Upper lobe of left lung (tissue), 6 donors: ENCODE measurements around the gene PARP14. TPM values are rescaled to one million over a fixed set of nuclear protein-coding genes. Genes with fewer than 3 reads are reported as not detected.
"Not testable (repeated sequence)": the region's sequence is repeated elsewhere in the genome, so short reads cannot be mapped to it uniquely, and the experiment has no call there.

Experiments used
- ATAC-seq, 2 donors: fragments of 200-7000 bp; cut with Tn5 transposase; one replicate each; pipeline ENCODE4 v1.9.1; 2022; ENCODE audit warnings: mild to moderate bottlenecking in 2 of 2, moderate library complexity in 2 of 2; ENCODE audit not compliant: low FRiP score in 2 of 2
- DNase-seq, 2 donors: peaks; one replicate each; pipeline ENCODE4 v3.0.0-alpha.2; 2019 to 2020
- H3K27ac ChIP-seq, 4 donors: fragments of 200-600 bp; sonication (generic); one replicate each; pipeline ENCODE4 v1.5.1; 2016 to 2019
- H3K27me3 ChIP-seq, 4 donors: fragments of 200-600 bp; sonication (generic); one replicate each; pipeline ENCODE4 v1.5.1; 2017 to 2019
- H3K36me3 ChIP-seq, 4 donors: fragments of 200-600 bp; sonication (generic); one replicate each; pipeline ENCODE4 v1.5.1; 2016 to 2019
- H3K4me1 ChIP-seq, 4 donors: fragments of 200-600 bp; sonication (generic); one replicate each; pipeline ENCODE4 v1.5.1; 2018 to 2019
- H3K4me3 ChIP-seq, 4 donors: fragments of 200-600 bp; sonication (generic); one replicate each; pipeline ENCODE4 v1.5.1; 2017 to 2019; ENCODE audit warnings: mild to moderate bottlenecking in 2 of 4, moderate library complexity in 1 of 4
- H3K9me3 ChIP-seq, 4 donors: fragments of 200-600 bp; sonication (generic); one replicate each; pipeline ENCODE4 v1.5.1; 2018 to 2019
- CTCF ChIP-seq, 6 experiments: fragments of 450-650 bp in 4 of 6; fragments of 200-600 bp in 2 of 6; sonication (generic) in 2 of 6; IDR thresholded peaks; one replicate each; pipeline ENCODE4 v1.5.1; 2016 to 2019; ENCODE audit warnings: antibody characterized with exemption in 6 of 6
- EP300 ChIP-seq, 4 donors: sonication (generic); formaldehyde crosslinking; IDR thresholded peaks; one replicate each; pipeline ENCODE4 v1.5.1; 2017; ENCODE audit warnings: antibody characterized with exemption in 4 of 4, control low read depth in 2 of 4
- POLR2A ChIP-seq, 4 donors: fragments of 450-650 bp; IDR thresholded peaks; one replicate each; pipeline ENCODE4 v1.5.1; 2016 to 2017; ENCODE audit warnings: antibody characterized with exemption in 4 of 4, mild to moderate bottlenecking in 2 of 4
- POLR2AphosphoS5 ChIP-seq, 2 donors: sonication (generic); formaldehyde crosslinking; IDR thresholded peaks; one replicate each; pipeline ENCODE4 v1.5.1; 2017; ENCODE audit warnings: antibody characterized with exemption in 2 of 2
- WGBS, 2 donors: methylation state at CpG; one replicate each; pipeline ENCODE4 v1.1.5; 2017 to 2018; 5-methylcytosine and 5-hydroxymethylcytosine counted together
- total RNA-seq, 6 donors: library from RNA; depleted of rRNA in 4 of 6; stranded (reverse); fragments of >200 nt in 4 of 6; gene quantifications; one replicate each; pipeline versions ENCODE4 v1.1.0 to v1.2.1, GENCODE V29; 2016 to 2021
- donor health status: DM: no; HTN: no; CAD: no; lungs with moderate emphysema.
- donor health status: DM: no; HTN: yes; CAD: no; lungs with severe emphysema.

Gene PARP14
- total RNA-seq, 6 donors from 2014 or later: 99.3 to 376 (median 182) TPM

GRCh38 chr3:122742234-122742633 is 61.6 kb downstream of the PARP14 start:
- no peak for TF ChIP-seq EP300 (IDR thresholded peaks at IDR 0.05)
- no peak for TF ChIP-seq POLR2AphosphoS5 (IDR thresholded peaks at IDR 0.05)
- TF ChIP-seq CTCF (IDR thresholded peaks at IDR 0.05): no peak
- TF ChIP-seq POLR2A (IDR thresholded peaks at IDR 0.05): no peak
- ATAC-seq (no peak), DNase-seq (no peak)
- H3K27ac ChIP-seq: no peak overlapping the region
- no peaks in the 10 kb centered on the region for H3K27me3 ChIP-seq
- H3K9me3 ChIP-seq: no peaks in the 10 kb centered on the region
- H3K4me3 ChIP-seq: no peak overlapping the region
- H3K4me1 ChIP-seq: no peaks in the 10 kb centered on the region
- peaks cover 0 to 27% (median 0%) of the 10 kb centered on the region in 4 donors for H3K36me3 ChIP-seq

- Histone ChIP-seq H3K4me3 (no peak overlapping the region), H3K9me3 (no peaks in the 10 kb centered on the region), H3K27me3 (no peaks in the 10 kb centered on the region), H3K36me3 (peaks cover 0 to 30% (median 0%) of the 10 kb centered on the region in 4 donors), H3K27ac (no peak overlapping the region), H3K4me1 (no peaks in the 10 kb centered on the region)
- no peak for DNase-seq
- WGBS, 2 donors: 87 to 95% methylated on average over 4 of the region's 4 CpGs
- TF ChIP-seq POLR2A (IDR thresholded peaks at IDR 0.05): no peak
- no peak for TF ChIP-seq POLR2AphosphoS5 (IDR thresholded peaks at IDR 0.05)
- no peak for TF ChIP-seq CTCF (IDR thresholded peaks at IDR 0.05)
- TF ChIP-seq EP300 (IDR thresholded peaks at IDR 0.05): no peak
- ATAC-seq: no peak
Observed at GRCh38 chr3:122743581-122744120, 63.0 kb downstream of the PARP14 start.

- no peak overlapping the region for H3K27ac ChIP-seq
- ATAC-seq (no peak), DNase-seq (no peak)
- no peaks in the 10 kb centered on the region for H3K4me1 ChIP-seq
- no peaks in the 10 kb centered on the region for H3K9me3 ChIP-seq
- peaks cover 0 to 14% (median 0%) of the 10 kb centered on the region in 4 donors for H3K36me3 ChIP-seq
- no peaks in the 10 kb centered on the region for H3K27me3 ChIP-seq
- 89 to 93% methylated on average over 4 of the region's 4 CpGs for WGBS, 2 donors
- TF ChIP-seq EP300 (IDR thresholded peaks at IDR 0.05) (no peak), CTCF (IDR thresholded peaks at IDR 0.05) (no peak), POLR2AphosphoS5 (IDR thresholded peaks at IDR 0.05) (no peak), POLR2A (IDR thresholded peaks at IDR 0.05) (no peak)
- no peak overlapping the region for H3K4me3 ChIP-seq
Observed at GRCh38 chr3:122745369-122746021, 64.9 kb downstream of the PARP14 start.

- not testable (repeated sequence) for H3K9me3 ChIP-seq, H3K27me3 ChIP-seq, H3K4me3 ChIP-seq, ATAC-seq, H3K4me1 ChIP-seq, H3K27ac ChIP-seq
- H3K36me3 ChIP-seq: peaks cover 0 to 21% (median 5%) of the 10 kb centered on the region in 4 donors
- 95 to 97% methylated on average over 8 to 10 of the region's 35 CpGs for WGBS, 2 donors
- peak in 1 of 2 donors; percentile 59 for DNase-seq
Observed at GRCh38 chr3:122747295-122747694, 66.7 kb downstream of the PARP14 start.

GRCh38 chr3:122748347-122748746 is 67.7 kb downstream of the PARP14 start:
- TF ChIP-seq POLR2AphosphoS5 (IDR thresholded peaks at IDR 0.05): no peak
- no peak for TF ChIP-seq POLR2A (IDR thresholded peaks at IDR 0.05)
- TF ChIP-seq EP300 (IDR thresholded peaks at IDR 0.05): no peak
- DNase-seq (no peak), ATAC-seq (no peak)
- Histone ChIP-seq H3K27ac (no peak overlapping the region), H3K4me1 (no peaks in the 10 kb centered on the region), H3K4me3 (no peak overlapping the region), H3K9me3 (no peaks in the 10 kb centered on the region), H3K27me3 (no peaks in the 10 kb centered on the region), H3K36me3 (peaks cover 0 to 20% (median 5%) of the 10 kb centered on the region in 4 donors)
- WGBS, 2 donors: 98 to 100% methylated on average over 1 of the region's 1 CpG

- 78 to 82% methylated on average over 5 of the region's 5 CpGs for WGBS, 2 donors
- no peak overlapping the region for H3K4me3 ChIP-seq
- H3K36me3 ChIP-seq: peaks cover 0 to 33% (median 10%) of the 10 kb centered on the region in 4 donors
- TF ChIP-seq CTCF (IDR thresholded peaks at IDR 0.05) (peak; percentile 54 to 71 (median 63)), POLR2AphosphoS5 (IDR thresholded peaks at IDR 0.05) (no peak)
- no peaks in the 10 kb centered on the region for H3K27me3 ChIP-seq
- peak in 1 of 2 donors; percentile 74 for ATAC-seq
- peaks cover 2 to 12% (median 6%) of the 10 kb centered on the region in 4 donors for H3K4me1 ChIP-seq
- no peak for DNase-seq
- no peaks in the 10 kb centered on the region for H3K9me3 ChIP-seq
- no peak overlapping the region for H3K27ac ChIP-seq
Observed at GRCh38 chr3:122754929-122755328, 74.3 kb downstream of the PARP14 start.
